Liver (tissue), 9 donors: Measurements from ENCODE around the gene PCDHGA7. TPM values are rescaled to one million over a fixed set of nuclear protein-coding genes. Genes with fewer than 3 reads are reported as not detected.
"Not testable (repeated sequence)": the region's sequence is repeated elsewhere in the genome, so short reads cannot be mapped to it uniquely, and the experiment has no call there.

Experiments used
- DNase-seq: peaks from one replicate; pipeline ENCODE4 v3.0.0-alpha.2; 2017; ENCODE audit warnings: low spot score
- H3K27ac ChIP-seq, 2 donors: one replicate each; pipeline ENCODE4 v1.7.0; 2013; ENCODE audit warnings: inconsistent platforms in 2 of 2, low read length in 2 of 2, control low read depth in 1 of 2, low read depth in 1 of 2, mild to moderate bottlenecking in 1 of 2
- H3K27me3 ChIP-seq, 4 donors: one replicate each; pipeline versions ENCODE4 v1.6.1 to v1.7.0; 2013; ENCODE audit warnings: low read length in 3 of 4, inconsistent platforms in 1 of 4, mild to moderate bottlenecking in 1 of 4, moderate library complexity in 1 of 4; ENCODE audit not compliant: control insufficient read depth in 4 of 4, insufficient read depth in 4 of 4
- H3K36me3 ChIP-seq, 4 donors: one replicate each; pipeline versions ENCODE4 v1.6.1 to v1.7.0; 2013; ENCODE audit warnings: low read length in 3 of 4, mild to moderate bottlenecking in 3 of 4, low read depth in 1 of 4, moderate library complexity in 1 of 4; ENCODE audit not compliant: control insufficient read depth in 4 of 4, insufficient read depth in 3 of 4
- H3K4me1 ChIP-seq, 4 donors: one replicate each; pipeline versions ENCODE4 v1.6.1 to v1.7.0; 2013; ENCODE audit warnings: low read length in 3 of 4, mild to moderate bottlenecking in 3 of 4, moderate library complexity in 1 of 4; ENCODE audit not compliant: control insufficient read depth in 4 of 4, insufficient read depth in 4 of 4
- H3K4me3 ChIP-seq, 3 donors: one replicate each; pipeline versions ENCODE4 v1.6.1 to v1.7.0; 2013; ENCODE audit warnings: low read length in 3 of 3, control low read depth in 1 of 3, low read depth in 1 of 3, mild to moderate bottlenecking in 1 of 3
- H3K9ac ChIP-seq, 2 donors: one replicate each; pipeline ENCODE4 v1.7.0; 2013; ENCODE audit warnings: low read length in 2 of 2, mild to moderate bottlenecking in 2 of 2, moderate library complexity in 2 of 2, control low read depth in 1 of 2, low read depth in 1 of 2
- H3K9me3 ChIP-seq, 4 donors: one replicate each; pipeline versions ENCODE4 v1.6.1 to v1.7.0; 2013; ENCODE audit warnings: low read length in 3 of 4; ENCODE audit not compliant: control insufficient read depth in 4 of 4
- ATF3 ChIP-seq: IDR thresholded peaks from 2 replicates; pipeline ENCODE4 v1.6.1; 2016; ENCODE audit warnings: antibody characterized with exemption
- EGR1 ChIP-seq, 2 donors: IDR thresholded peaks; 2 replicates each; pipeline ENCODE4 v1.6.1; 2016 to 2018; ENCODE audit warnings: antibody characterized with exemption in 2 of 2, low read depth in 2 of 2
- FOXA2 ChIP-seq: IDR thresholded peaks from 2 replicates; pipeline ENCODE4 v1.6.1; 2016; ENCODE audit warnings: antibody characterized with exemption
- GABPA ChIP-seq, 2 donors: IDR thresholded peaks in 1 of 2; conservative IDR thresholded peaks in 1 of 2; 2 replicates each; pipeline ENCODE4 v1.6.1; 2016; ENCODE audit warnings: antibody characterized with exemption in 2 of 2, mild to moderate bottlenecking in 1 of 2, moderate library complexity in 1 of 2
- HNF4A ChIP-seq, 2 donors: conservative IDR thresholded peaks; 2 replicates each; pipeline ENCODE4 v1.6.1; 2016; ENCODE audit warnings: antibody characterized with exemption in 2 of 2, mild to moderate bottlenecking in 2 of 2
- HNF4G ChIP-seq: IDR thresholded peaks from 2 replicates; pipeline ENCODE4 v1.6.1; 2016; ENCODE audit warnings: antibody characterized with exemption
- JUND ChIP-seq, 2 donors: IDR thresholded peaks; 2 replicates each; pipeline ENCODE4 v1.6.1; 2016; ENCODE audit warnings: antibody characterized with exemption in 2 of 2
- NR2F2 ChIP-seq: IDR thresholded peaks from 2 replicates; pipeline ENCODE4 v1.6.1; 2016; ENCODE audit warnings: antibody characterized with exemption
- RAD21 ChIP-seq, 2 donors: IDR thresholded peaks; 2 replicates each; pipeline ENCODE4 v1.6.1; 2016; ENCODE audit warnings: antibody characterized with exemption in 2 of 2, mild to moderate bottlenecking in 2 of 2
- REST ChIP-seq: IDR thresholded peaks from 2 replicates; pipeline ENCODE4 v1.6.1; 2016; ENCODE audit warnings: antibody characterized with exemption, mild to moderate bottlenecking
- SP1 ChIP-seq: IDR thresholded peaks from 2 replicates; pipeline ENCODE4 v1.6.1; 2018; ENCODE audit warnings: antibody characterized with exemption, mild to moderate bottlenecking
- TAF1 ChIP-seq: conservative IDR thresholded peaks from 2 replicates; pipeline ENCODE4 v1.6.1; 2016; ENCODE audit warnings: antibody characterized with exemption, mild to moderate bottlenecking
- YY1 ChIP-seq: IDR thresholded peaks from 2 replicates; pipeline ENCODE4 v1.6.1; 2016; ENCODE audit warnings: antibody characterized with exemption, mild to moderate bottlenecking
- WGBS: extraction: QIAGEN DNeasy Blood & Tissue Kit; methylation state at CpG from one replicate; pipeline ENCODE4 v1.1.7; 2013; 5-methylcytosine and 5-hydroxymethylcytosine counted together
- polyA plus RNA-seq, 2 donors: library from polyadenylated mRNA; stranded (reverse) in 1 of 2; unstranded in 1 of 2; fragments of 200-250 nt in 1 of 2; fragments of >200 nt in 1 of 2; fragmentation: Nextera tagmentation in 1 of 2; extraction: Ambion mirVana in 1 of 2; gene quantifications; one replicate each; pipeline versions ENCODE4 v1.2.1 to v1.2.3, GENCODE V29; 2013 to 2015
- total RNA-seq, 2 donors: library from RNA; depleted of rRNA; stranded (reverse); fragments of >200 nt; gene quantifications; one replicate each; pipeline ENCODE4 v1.2.3, GENCODE V29; 2014
- TF ChIP-seq, protein P1 (sequence below): IDR thresholded peaks from 2 replicates; pipeline ENCODE4 v1.6.1; 2016; ENCODE audit warnings: antibody characterized with exemption
- donor health status: healthy.
- donor health status: healthy.
- donor health status: healthy.
- donor health status: healthy.
- donor health status: healthy.

The PCDHGA7 gene
- total and polyA plus RNA-seq, 4 donors: 0.19 to 0.67 (median 0.21) TPM

GRCh38 chr5:141432726-141433125 lies 50.2 kb downstream of the PCDHGA7 start:
- not testable (repeated sequence) for H3K36me3 ChIP-seq, H3K27ac ChIP-seq, H3K9ac ChIP-seq, H3K27me3 ChIP-seq, DNase-seq
- peaks cover 26 to 64% (median 33%) of the 10 kb centered on the region in 4 donors for H3K9me3 ChIP-seq
- peak overlapping the region in 1 of 3 donors; percentile 26 for H3K4me3 ChIP-seq
- H3K4me1 ChIP-seq: peaks cover 0 to 11% (median 2%) of the 10 kb centered on the region in 4 donors
- WGBS: 27% methylated on average over 29 of the region's 29 CpGs

DNA sequence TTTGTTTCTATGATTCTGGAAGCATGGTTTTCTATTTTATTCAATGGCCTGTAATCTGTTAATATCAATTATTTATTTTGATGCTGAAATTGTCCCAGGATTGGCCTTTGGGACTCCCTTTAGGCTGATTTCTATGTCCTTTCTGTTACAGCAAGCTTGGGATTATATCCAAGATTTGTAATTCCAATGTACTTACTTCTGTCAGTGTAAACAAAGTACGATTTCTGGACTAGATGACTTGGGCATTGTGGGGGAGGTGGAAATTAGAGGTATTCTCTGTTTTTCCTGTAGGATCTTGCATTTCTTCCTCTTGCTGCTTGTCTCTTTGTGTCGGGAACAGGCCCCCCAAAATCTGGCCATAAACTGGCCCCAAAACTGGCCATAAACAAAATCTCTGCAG lies 51.5 kb downstream of the PCDHGA7 start:
- H3K36me3 ChIP-seq: no peaks in the 10 kb centered on the region
- TF ChIP-seq FOXA2 (no peak), SP1 (no peak), GABPA (IDR thresholded peaks at IDR 0.05 in 1 of 2, conservative IDR thresholded peaks at IDR 0.05 in 1 of 2) (no peak), JUND (IDR thresholded peaks at IDR 0.05) (no peak), TAF1 (no peak), YY1 (no peak), ATF3 (no peak), HNF4G (no peak), EGR1 (IDR thresholded peaks at IDR 0.05; ENCODE audit: low read depth in 2 of 2) (no peak), REST (no peak), RAD21 (IDR thresholded peaks at IDR 0.05) (no peak), HNF4A (conservative IDR thresholded peaks at IDR 0.05) (no peak), NR2F2 (no peak)
- TF ChIP-seq, protein P1, sequence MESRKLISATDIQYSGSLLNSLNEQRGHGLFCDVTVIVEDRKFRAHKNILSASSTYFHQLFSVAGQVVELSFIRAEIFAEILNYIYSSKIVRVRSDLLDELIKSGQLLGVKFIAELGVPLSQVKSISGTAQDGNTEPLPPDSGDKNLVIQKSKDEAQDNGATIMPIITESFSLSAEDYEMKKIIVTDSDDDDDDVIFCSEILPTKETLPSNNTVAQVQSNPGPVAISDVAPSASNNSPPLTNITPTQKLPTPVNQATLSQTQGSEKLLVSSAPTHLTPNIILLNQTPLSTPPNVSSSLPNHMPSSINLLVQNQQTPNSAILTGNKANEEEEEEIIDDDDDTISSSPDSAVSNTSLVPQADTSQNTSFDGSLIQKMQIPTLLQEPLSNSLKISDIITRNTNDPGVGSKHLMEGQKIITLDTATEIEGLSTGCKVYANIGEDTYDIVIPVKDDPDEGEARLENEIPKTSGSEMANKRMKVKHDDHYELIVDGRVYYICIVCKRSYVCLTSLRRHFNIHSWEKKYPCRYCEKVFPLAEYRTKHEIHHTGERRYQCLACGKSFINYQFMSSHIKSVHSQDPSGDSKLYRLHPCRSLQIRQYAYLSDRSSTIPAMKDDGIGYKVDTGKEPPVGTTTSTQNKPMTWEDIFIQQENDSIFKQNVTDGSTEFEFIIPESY: no peak
- 59% methylated on average over 2 of the region's 2 CpGs for WGBS
- H3K4me3 ChIP-seq: no peak overlapping the region
- no peak for DNase-seq
- H3K27me3 ChIP-seq: no peaks in the 10 kb centered on the region
- H3K9ac ChIP-seq: no peak overlapping the region
- H3K4me1 ChIP-seq: peaks cover 0 to 11% (median 2%) of the 10 kb centered on the region in 4 donors
- H3K27ac ChIP-seq: no peak overlapping the region
- peaks cover 18 to 54% (median 26%) of the 10 kb centered on the region in 4 donors for H3K9me3 ChIP-seq

Other genes with a start within 250 kb of the PCDHGA7 start
Only the 30 nearest of the 36 such genes appear.
- under 1 TPM; 0.09 to 0.25 TPM for gene PCDHB9, start 195.6 kb upstream of the PCDHGA7 start, total RNA-seq
- under 1 TPM; 0.03 to 0.07 TPM for gene PCDHB9, start 195.6 kb upstream of the PCDHGA7 start, polyA plus RNA-seq
- gene PCDHB10, start 190.4 kb upstream of the PCDHGA7 start, total RNA-seq: under 1 TPM; 0.14 to 0.17 TPM
- under 1 TPM; 0.07 TPM for gene PCDHB10, start 190.4 kb upstream of the PCDHGA7 start, polyA plus RNA-seq
- gene PCDHB11, start 183.1 kb upstream of the PCDHGA7 start, total RNA-seq: under 1 TPM; 0.23 to 0.33 TPM
- under 1 TPM; 0.08 to 0.09 TPM for gene PCDHB11, start 183.1 kb upstream of the PCDHGA7 start, polyA plus RNA-seq
- under 1 TPM; 0.28 to 0.33 TPM for gene PCDHB12, start 174.0 kb upstream of the PCDHGA7 start, total RNA-seq
- gene PCDHB12, start 174.0 kb upstream of the PCDHGA7 start, polyA plus RNA-seq: under 1 TPM; 0.06 to 0.12 TPM
- gene PCDHB13, start 168.8 kb upstream of the PCDHGA7 start, total RNA-seq: under 1 TPM; 0.19 to 0.42 TPM
- gene PCDHB13, start 168.8 kb upstream of the PCDHGA7 start, polyA plus RNA-seq: under 1 TPM; 0.11 to 0.17 TPM
- under 1 TPM; 0.42 to 0.47 TPM for gene PCDHB14, start 159.4 kb upstream of the PCDHGA7 start, total RNA-seq
- under 1 TPM; 0.10 to 0.23 TPM for gene PCDHB14, start 159.4 kb upstream of the PCDHGA7 start, polyA plus RNA-seq
- under 1 TPM; 0.28 to 0.59 TPM for gene PCDHB15, start 137.3 kb upstream of the PCDHGA7 start, total RNA-seq
- gene PCDHB15, start 137.3 kb upstream of the PCDHGA7 start, polyA plus RNA-seq: under 1 TPM; 0.21 to 0.52 TPM
- under 1 TPM; 0.19 to 0.42 TPM for gene SLC25A2, start 78.7 kb upstream of the PCDHGA7 start, total RNA-seq
- gene SLC25A2, start 78.7 kb upstream of the PCDHGA7 start, polyA plus RNA-seq: not detected
- gene TAF7, start 62.0 kb upstream of the PCDHGA7 start, total RNA-seq: 10 to 100 TPM; 25.7 to 36.3 TPM
- gene TAF7, start 62.0 kb upstream of the PCDHGA7 start, polyA plus RNA-seq: 10 to 100 TPM; 23.5 to 30.8 TPM
- gene PCDHGA1, start 52.2 kb upstream of the PCDHGA7 start, total RNA-seq: under 1 TPM; 0.05 to 0.08 TPM
- under 1 TPM in 1 of 2 donors, not detected in 1; 0.05 TPM for gene PCDHGA1, start 52.2 kb upstream of the PCDHGA7 start, polyA plus RNA-seq
- under 1 TPM; 0.23 to 0.42 TPM for gene PCDHGA2, start 44.0 kb upstream of the PCDHGA7 start, total RNA-seq
- under 1 TPM; 0.26 to 0.46 TPM for gene PCDHGA2, start 44.0 kb upstream of the PCDHGA7 start, polyA plus RNA-seq
- under 1 TPM; 0.09 to 0.59 TPM for gene PCDHGA3, start 38.9 kb upstream of the PCDHGA7 start, total RNA-seq
- under 1 TPM; 0.25 to 0.32 TPM for gene PCDHGA3, start 38.9 kb upstream of the PCDHGA7 start, polyA plus RNA-seq
- gene PCDHGB1, start 32.6 kb upstream of the PCDHGA7 start, total RNA-seq: under 1 TPM; 0.14 to 0.75 TPM
- under 1 TPM; 0.10 to 0.11 TPM for gene PCDHGB1, start 32.6 kb upstream of the PCDHGA7 start, polyA plus RNA-seq
- under 1 TPM; 0.23 to 0.92 TPM for gene PCDHGA4, start 27.7 kb upstream of the PCDHGA7 start, total RNA-seq
- gene PCDHGA4, start 27.7 kb upstream of the PCDHGA7 start, polyA plus RNA-seq: under 1 TPM; 0.15 to 0.21 TPM
- gene PCDHGB2, start 22.7 kb upstream of the PCDHGA7 start, total RNA-seq: 1 to 10 TPM in 1 of 2 donors, under 1 TPM in 1; 0.47 to 1.0 TPM
- gene PCDHGB2, start 22.7 kb upstream of the PCDHGA7 start, polyA plus RNA-seq: under 1 TPM in 1 of 2 donors, not detected in 1; 0.28 TPM
- under 1 TPM; 0.09 to 0.50 TPM for gene PCDHGA5, start 18.6 kb upstream of the PCDHGA7 start, total RNA-seq
- under 1 TPM; 0.04 to 0.08 TPM for gene PCDHGA5, start 18.6 kb upstream of the PCDHGA7 start, polyA plus RNA-seq
- gene PCDHGB3, start 12.5 kb upstream of the PCDHGA7 start, total RNA-seq: 1 to 10 TPM in 1 of 2 donors, under 1 TPM in 1; 0.37 to 1.2 TPM
- under 1 TPM in 1 of 2 donors, not detected in 1; 0.07 TPM for gene PCDHGB3, start 12.5 kb upstream of the PCDHGA7 start, polyA plus RNA-seq
- gene PCDHGA6, start 8.9 kb upstream of the PCDHGA7 start, total RNA-seq: under 1 TPM; 0.37 to 0.67 TPM
- gene PCDHGA6, start 8.9 kb upstream of the PCDHGA7 start, polyA plus RNA-seq: under 1 TPM; 0.08 to 0.18 TPM
- 1 to 10 TPM; 1.7 to 2.8 TPM for gene PCDHGB4, start 5.0 kb downstream of the PCDHGA7 start, total RNA-seq
- 1 to 10 TPM in 1 of 2 donors, under 1 TPM in 1; 0.76 to 1.4 TPM for gene PCDHGB4, start 5.0 kb downstream of the PCDHGA7 start, polyA plus RNA-seq
- under 1 TPM; 0.14 to 0.75 TPM for gene PCDHGA8, start 9.9 kb downstream of the PCDHGA7 start, total RNA-seq
- under 1 TPM; 0.02 to 0.13 TPM for gene PCDHGA8, start 9.9 kb downstream of the PCDHGA7 start, polyA plus RNA-seq
- 1 to 10 TPM; 2.5 to 3.8 TPM for gene PCDHGB5, start 15.2 kb downstream of the PCDHGA7 start, total RNA-seq
- gene PCDHGB5, start 15.2 kb downstream of the PCDHGA7 start, polyA plus RNA-seq: 1 to 10 TPM in 1 of 2 donors, under 1 TPM in 1; 0.76 to 2.0 TPM
- gene PCDHGA9, start 20.0 kb downstream of the PCDHGA7 start, total RNA-seq: 1 to 10 TPM in 1 of 2 donors, under 1 TPM in 1; 0.51 to 2.8 TPM
- gene PCDHGA9, start 20.0 kb downstream of the PCDHGA7 start, polyA plus RNA-seq: under 1 TPM; 0.11 to 0.63 TPM
- gene PCDHGB6, start 25.3 kb downstream of the PCDHGA7 start, total RNA-seq: 1 to 10 TPM; 1.4 to 2.8 TPM
- 1 to 10 TPM in 1 of 2 donors, under 1 TPM in 1; 0.53 to 1.8 TPM for gene PCDHGB6, start 25.3 kb downstream of the PCDHGA7 start, polyA plus RNA-seq
- gene PCDHGA10, start 30.2 kb downstream of the PCDHGA7 start, total RNA-seq: 1 to 10 TPM; 2.0 to 3.9 TPM
- 1 to 10 TPM; 1.2 to 1.3 TPM for gene PCDHGA10, start 30.2 kb downstream of the PCDHGA7 start, polyA plus RNA-seq
- gene PCDHGB7, start 34.9 kb downstream of the PCDHGA7 start, total RNA-seq: 1 to 10 TPM; 1.6 to 3.1 TPM
- gene PCDHGB7, start 34.9 kb downstream of the PCDHGA7 start, polyA plus RNA-seq: under 1 TPM; 0.74 to 0.78 TPM
- gene PCDHGA11, start 38.3 kb downstream of the PCDHGA7 start, total RNA-seq: 1 to 10 TPM in 1 of 2 donors, under 1 TPM in 1; 0.75 to 2.5 TPM
- gene PCDHGA11, start 38.3 kb downstream of the PCDHGA7 start, polyA plus RNA-seq: under 1 TPM; 0.22 to 0.25 TPM
- gene PCDHGA12, start 47.8 kb downstream of the PCDHGA7 start, total RNA-seq: 1 to 10 TPM in 1 of 2 donors, under 1 TPM in 1; 0.37 to 1.9 TPM
- under 1 TPM; 0.39 to 0.74 TPM for gene PCDHGA12, start 47.8 kb downstream of the PCDHGA7 start, polyA plus RNA-seq
- 1 to 10 TPM; 3.7 to 5.7 TPM for gene PCDHGC3, start 93.2 kb downstream of the PCDHGA7 start, total RNA-seq
- 10 to 100 TPM in 1 of 2 donors, 1 to 10 TPM in 1; 6.8 to 11.0 TPM for gene PCDHGC3, start 93.2 kb downstream of the PCDHGA7 start, polyA plus RNA-seq
- 1 to 10 TPM in 1 of 2 donors, under 1 TPM in 1; 0.33 to 1.4 TPM for gene PCDHGC4, start 102.3 kb downstream of the PCDHGA7 start, total RNA-seq
- not detected for gene PCDHGC4, start 102.3 kb downstream of the PCDHGA7 start, polyA plus RNA-seq
- 1 to 10 TPM in 1 of 2 donors, under 1 TPM in 1; 0.19 to 1.1 TPM for gene PCDHGC5, start 106.3 kb downstream of the PCDHGA7 start, total RNA-seq
- under 1 TPM in 1 of 2 donors, not detected in 1; 0.02 TPM for gene PCDHGC5, start 106.3 kb downstream of the PCDHGA7 start, polyA plus RNA-seq